ENCODE measurements around the gene CNTLN. TPM values are rescaled to one million over a fixed set of nuclear protein-coding genes. Genes with fewer than 3 reads are reported as not detected.

The CNTLN gene
- total RNA-seq, 1 donor from 2014 or later: 7.4 TPM

DNA sequence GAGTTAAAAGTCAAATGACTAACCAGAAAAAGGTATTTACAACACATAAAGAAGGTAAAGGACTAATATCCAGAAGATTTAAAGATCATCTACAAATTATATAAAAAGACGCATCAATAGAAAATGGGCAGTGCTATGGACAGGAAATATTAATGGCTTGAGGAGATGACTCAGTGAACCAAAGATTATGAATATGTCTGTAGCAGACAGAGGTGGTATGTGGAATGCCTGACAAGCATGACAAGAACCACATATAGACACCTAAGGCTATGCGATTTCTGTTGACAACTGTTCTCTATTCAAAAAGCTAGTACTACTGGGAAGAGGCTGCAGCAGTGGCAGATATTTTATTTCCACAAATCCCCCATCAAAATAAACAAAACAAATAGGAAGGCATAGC, 267.0 kb downstream of the CNTLN start:
- no peak overlapping the region for H3K4me3 ChIP-seq
- H3K36me3 ChIP-seq: no peaks in the 10 kb centered on the region
- intact Hi-C loops (cut with DNase I): no loop called here
- DNase-seq (no peak), ATAC-seq (no peak)
- no peak overlapping the region for H3K27ac ChIP-seq
- TF ChIP-seq, protein P1, sequence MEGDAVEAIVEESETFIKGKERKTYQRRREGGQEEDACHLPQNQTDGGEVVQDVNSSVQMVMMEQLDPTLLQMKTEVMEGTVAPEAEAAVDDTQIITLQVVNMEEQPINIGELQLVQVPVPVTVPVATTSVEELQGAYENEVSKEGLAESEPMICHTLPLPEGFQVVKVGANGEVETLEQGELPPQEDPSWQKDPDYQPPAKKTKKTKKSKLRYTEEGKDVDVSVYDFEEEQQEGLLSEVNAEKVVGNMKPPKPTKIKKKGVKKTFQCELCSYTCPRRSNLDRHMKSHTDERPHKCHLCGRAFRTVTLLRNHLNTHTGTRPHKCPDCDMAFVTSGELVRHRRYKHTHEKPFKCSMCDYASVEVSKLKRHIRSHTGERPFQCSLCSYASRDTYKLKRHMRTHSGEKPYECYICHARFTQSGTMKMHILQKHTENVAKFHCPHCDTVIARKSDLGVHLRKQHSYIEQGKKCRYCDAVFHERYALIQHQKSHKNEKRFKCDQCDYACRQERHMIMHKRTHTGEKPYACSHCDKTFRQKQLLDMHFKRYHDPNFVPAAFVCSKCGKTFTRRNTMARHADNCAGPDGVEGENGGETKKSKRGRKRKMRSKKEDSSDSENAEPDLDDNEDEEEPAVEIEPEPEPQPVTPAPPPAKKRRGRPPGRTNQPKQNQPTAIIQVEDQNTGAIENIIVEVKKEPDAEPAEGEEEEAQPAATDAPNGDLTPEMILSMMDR (IDR thresholded peaks at IDR 0.05): no peak
- H3K4me1 ChIP-seq: no peaks in the 10 kb centered on the region
- no peaks in the 10 kb centered on the region for H3K27me3 ChIP-seq
- H3K9me3 ChIP-seq: no peaks in the 10 kb centered on the region

DNA sequence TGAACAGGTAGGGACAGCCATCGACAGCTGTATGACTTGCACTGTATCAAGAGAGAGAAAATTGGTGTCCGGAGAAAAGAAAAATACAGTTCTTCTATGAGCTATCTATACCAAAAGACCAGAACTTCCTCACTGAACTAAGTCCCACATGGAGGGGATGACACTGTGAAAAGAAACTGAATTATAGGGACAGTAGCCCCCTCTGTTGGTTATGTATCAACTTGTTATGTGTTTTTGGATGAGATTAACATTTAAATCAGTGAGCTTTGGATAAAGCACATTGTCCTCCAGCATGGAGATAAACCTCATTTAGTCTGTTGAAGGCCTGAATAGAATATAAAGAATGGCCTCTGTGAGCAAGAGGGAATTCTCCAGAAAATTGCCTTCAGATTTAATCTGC, 267.5 kb downstream of the CNTLN start:
- H3K9me3 ChIP-seq: no peaks in the 10 kb centered on the region
- no peaks in the 10 kb centered on the region for H3K27me3 ChIP-seq
- TF ChIP-seq, protein P1 (IDR thresholded peaks at IDR 0.05): no peak
- no peak overlapping the region for H3K27ac ChIP-seq
- no peaks in the 10 kb centered on the region for H3K36me3 ChIP-seq
- H3K4me1 ChIP-seq: no peaks in the 10 kb centered on the region
- DNase-seq (no peak), ATAC-seq (no peak)
- intact Hi-C loops (cut with DNase I): no loop called here
- no peak overlapping the region for H3K4me3 ChIP-seq

DNA sequence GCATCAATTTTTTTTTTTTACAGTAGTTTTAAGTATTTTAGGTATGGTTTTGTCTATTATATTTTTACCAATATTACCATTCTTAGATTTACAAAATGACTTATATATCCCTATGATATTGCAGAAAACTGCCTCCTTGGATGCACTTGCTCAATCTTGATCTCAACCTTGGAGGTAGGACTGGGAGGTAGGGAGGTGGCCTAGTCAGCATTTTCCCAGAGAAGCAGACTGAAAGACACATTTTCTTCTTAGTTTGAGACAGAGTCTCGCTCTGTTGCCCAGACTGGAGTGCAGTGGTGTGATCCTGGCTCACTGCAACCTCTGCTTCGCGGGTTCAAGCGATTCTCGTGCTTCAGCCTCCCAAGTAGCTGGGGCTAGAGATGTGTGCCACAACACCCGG, 268.7 kb downstream of the CNTLN start:
- Histone ChIP-seq H3K4me1 (no peaks in the 10 kb centered on the region), H3K4me3 (no peak overlapping the region), H3K27ac (no peak overlapping the region), H3K36me3 (no peaks in the 10 kb centered on the region), H3K9me3 (no peaks in the 10 kb centered on the region), H3K27me3 (no peaks in the 10 kb centered on the region)
- no peak for DNase-seq
- no peak for ATAC-seq
- intact Hi-C loops (cut with DNase I): no loop called here
- TF ChIP-seq, protein P1 (IDR thresholded peaks at IDR 0.05): no peak

DNA sequence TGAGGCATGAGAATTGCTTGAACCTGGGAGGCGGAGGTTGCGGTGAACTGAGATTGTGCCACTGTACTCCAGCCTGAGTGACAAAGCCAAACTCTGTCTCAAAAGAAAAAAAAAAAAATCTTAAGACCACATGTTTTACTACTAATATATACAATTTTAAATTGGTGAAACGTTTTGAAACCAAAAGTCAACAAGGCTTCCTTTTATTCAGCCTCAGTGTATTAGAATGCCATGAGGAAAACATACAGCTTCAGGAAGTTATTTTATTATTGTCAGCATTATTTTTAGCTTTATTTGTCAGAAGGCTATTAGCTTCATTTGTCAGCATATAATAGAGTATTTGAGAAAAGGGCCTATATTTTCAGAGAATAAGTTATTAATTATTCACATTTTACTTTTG, 280.1 kb downstream of the CNTLN start:
- H3K36me3 ChIP-seq: no peaks in the 10 kb centered on the region
- H3K27me3 ChIP-seq: no peaks in the 10 kb centered on the region
- no peak for DNase-seq
- intact Hi-C loops (cut with DNase I): no loop called here
- no peaks in the 10 kb centered on the region for H3K4me1 ChIP-seq
- H3K4me3 ChIP-seq: no peak overlapping the region
- TF ChIP-seq, protein P1 (IDR thresholded peaks at IDR 0.05): no peak
- no peak overlapping the region for H3K27ac ChIP-seq
- no peak for ATAC-seq
- no peaks in the 10 kb centered on the region for H3K9me3 ChIP-seq

DNA sequence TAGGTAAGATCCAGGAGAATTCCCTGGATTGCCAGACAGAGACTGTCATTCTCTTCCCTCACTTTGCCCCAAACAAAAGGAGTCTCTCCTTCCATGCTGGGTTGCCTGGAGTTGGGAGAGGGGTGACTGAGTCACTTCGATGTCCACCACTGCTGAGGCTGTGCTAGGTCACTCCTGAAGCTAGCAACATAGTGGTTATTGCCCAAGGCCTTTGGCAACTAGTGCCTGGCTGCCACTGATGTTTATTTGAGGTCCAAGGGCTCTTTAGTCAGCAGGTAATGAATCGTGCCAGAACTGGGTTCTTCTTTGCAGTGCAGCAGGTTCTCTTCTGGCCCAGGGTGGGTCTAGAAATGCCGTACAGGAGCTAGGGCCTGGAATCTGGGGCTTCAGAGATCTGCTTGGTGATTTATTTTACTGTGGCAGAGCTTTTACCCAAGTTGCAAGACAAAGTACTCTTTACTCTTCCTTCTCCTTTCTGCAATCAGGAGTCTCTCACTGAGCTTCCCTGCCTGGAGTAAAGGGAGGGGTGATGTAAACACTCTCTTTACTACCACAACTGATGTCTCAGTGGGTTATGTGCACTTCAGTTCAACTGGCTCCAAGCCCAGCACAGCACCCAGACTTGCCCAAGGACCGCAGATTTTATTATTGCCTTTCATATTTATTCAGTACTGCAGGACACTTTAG, 288.3 kb downstream of the CNTLN start:
- ATAC-seq (peak; percentile 85), DNase-seq (no peak)
- Histone ChIP-seq H3K9me3 (no peaks in the 10 kb centered on the region), H3K4me1 (no peaks in the 10 kb centered on the region), H3K27me3 (no peaks in the 10 kb centered on the region), H3K4me3 (no peak overlapping the region), H3K27ac (no peak overlapping the region), H3K36me3 (no peaks in the 10 kb centered on the region)
- intact Hi-C loops (cut with DNase I): no loop called here
- TF ChIP-seq, protein P1 (IDR thresholded peaks at IDR 0.05): no peak

DNA sequence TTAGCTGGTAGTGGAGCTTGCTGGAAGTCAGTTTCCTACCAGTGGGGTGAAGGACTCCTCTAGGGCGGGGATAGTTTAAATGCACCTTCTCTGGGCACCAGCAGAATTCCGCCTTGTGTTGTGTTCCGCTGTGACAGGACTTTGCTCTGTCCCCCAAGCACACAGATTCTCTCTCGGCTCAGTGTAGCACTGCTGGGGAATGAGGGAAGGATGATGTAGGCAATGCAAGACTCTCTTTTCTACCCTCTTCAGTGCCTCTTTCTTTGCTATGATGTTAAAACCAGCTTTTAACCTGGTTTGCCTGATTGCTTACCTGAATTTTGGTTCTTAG, 288.8 kb downstream of the CNTLN start:
- no peak overlapping the region for H3K27ac ChIP-seq
- H3K4me1 ChIP-seq: no peaks in the 10 kb centered on the region
- no peak for ATAC-seq
- no peak for DNase-seq
- H3K36me3 ChIP-seq: no peaks in the 10 kb centered on the region
- no peaks in the 10 kb centered on the region for H3K9me3 ChIP-seq
- no peaks in the 10 kb centered on the region for H3K27me3 ChIP-seq
- TF ChIP-seq, protein P1 (IDR thresholded peaks at IDR 0.05): no peak
- no peak overlapping the region for H3K4me3 ChIP-seq
- intact Hi-C loops (cut with DNase I): no loop called here

Data from upper lobe of right lung (tissue), 1 donor.